GM19238 (cell line): Measurements from ENCODE around the gene NOL8.

Source experiments
- DNase-seq: peaks from one replicate; pipeline ENCODE4 v3.0.0; 2011; ENCODE audit warnings: low spot score; ENCODE audit not compliant: insufficient read length

The NOL8 gene

GRCh38 chr9:92270511-92270910 is 54.6 kb downstream of the NOL8 start:
- DNase-seq, result no peak

- no peak for DNase-seq
Measured at GRCh38 chr9:92266486-92266885, 58.7 kb downstream of the NOL8 start.

GRCh38 chr9:92265154-92265553 is 60.0 kb downstream of the NOL8 start:
- DNase-seq, result no peak

- DNase-seq, result no peak
Measured at GRCh38 chr9:92263131-92263530, 62.0 kb downstream of the NOL8 start.

- no peak for DNase-seq
Measured at GRCh38 chr9:92257327-92257726, 67.8 kb downstream of the NOL8 start.

GRCh38 chr9:92254381-92255337 is 70.5 kb downstream of the NOL8 start:
- DNase-seq, result no peak

GRCh38 chr9:92253656-92254055 is 71.5 kb downstream of the NOL8 start:
- DNase-seq, result no peak

- DNase-seq, result no peak
Measured at GRCh38 chr9:92247981-92248380, 77.2 kb downstream of the NOL8 start.
